ENCODE results near the gene MAP4K4.

The MAP4K4 gene

GRCh38 chr2:101844055-101844635, 146.6 kb downstream of the MAP4K4 start:
- DNase-seq: no peak

DNA sequence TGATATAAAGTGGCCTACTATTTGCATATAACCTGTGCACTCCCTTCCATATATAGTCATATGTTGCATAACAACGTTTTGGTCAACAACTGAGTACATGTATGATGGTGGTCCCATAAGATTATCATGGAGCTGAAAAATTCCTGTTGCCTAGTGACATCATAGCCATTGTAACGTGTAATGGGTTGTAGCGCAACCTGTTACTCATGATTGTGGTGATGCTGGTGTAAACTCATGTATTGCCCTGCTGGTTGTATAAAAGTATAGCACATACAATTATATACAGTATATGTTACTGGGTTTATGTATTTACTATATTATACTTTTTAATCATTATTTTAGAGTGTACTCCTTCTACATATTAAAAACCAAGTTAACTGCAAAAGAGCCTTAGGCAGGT, 149.5 kb downstream of the MAP4K4 start:
- DNase-seq: no peak

- no peak for DNase-seq
Measured at GRCh38 chr2:101847661-101848339, 150.3 kb downstream of the MAP4K4 start.

DNA sequence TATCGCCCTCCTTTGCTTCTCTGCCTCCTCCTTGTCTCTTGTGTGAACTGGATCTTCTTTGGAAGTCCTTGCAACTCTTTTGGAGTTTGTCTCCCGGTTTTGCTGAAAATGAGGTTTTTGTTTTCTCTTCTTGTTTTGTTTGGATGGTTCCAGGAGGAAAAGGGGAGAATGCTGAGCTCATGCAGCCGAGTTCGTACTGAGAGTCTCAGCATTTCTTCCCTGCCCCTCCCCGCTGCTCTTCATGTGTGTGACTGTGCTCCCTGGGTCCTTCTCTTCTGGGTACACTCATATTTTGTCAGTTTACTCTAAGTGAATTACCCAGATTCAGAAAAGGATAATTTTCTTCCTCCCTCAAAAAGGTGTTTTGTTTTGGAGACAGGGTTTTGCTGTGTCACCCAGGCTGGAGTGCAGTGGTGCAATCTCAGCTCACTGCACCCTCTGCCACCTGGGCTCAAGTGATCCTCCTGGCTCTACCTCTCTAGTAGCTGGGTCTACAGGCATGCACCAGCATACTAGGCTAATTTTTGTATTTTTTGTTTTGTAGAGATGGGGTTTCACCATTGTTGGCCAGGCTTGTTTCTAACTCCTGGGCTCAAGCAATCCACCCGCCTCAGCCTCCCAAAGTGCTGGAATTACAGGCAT, 151.4 kb downstream of the MAP4K4 start:
- no peak for DNase-seq

DNA sequence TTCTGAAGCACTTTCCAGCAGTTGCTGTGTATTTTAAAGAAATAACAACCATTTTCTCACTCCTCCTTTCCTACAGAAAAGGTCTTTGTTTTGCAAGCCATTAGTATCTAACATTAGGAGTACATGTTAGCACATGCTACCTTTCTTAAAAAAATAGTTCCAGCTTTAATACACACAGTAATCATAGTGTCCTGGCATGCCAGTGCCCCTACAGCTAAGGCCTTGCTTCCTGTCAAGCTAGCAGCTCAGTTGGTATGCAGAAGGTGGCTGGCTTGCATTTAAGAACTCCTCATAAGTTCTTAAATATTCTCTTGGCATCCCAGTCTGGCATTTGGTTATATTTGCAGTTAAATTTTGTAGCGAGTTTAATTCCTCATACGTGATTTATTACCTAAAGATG, 152.9 kb downstream of the MAP4K4 start:
- DNase-seq: no peak

- no peak for DNase-seq
Measured at GRCh38 chr2:101850991-101851390, 153.5 kb downstream of the MAP4K4 start.

GRCh38 chr2:101852824-101853223, 155.3 kb downstream of the MAP4K4 start:
- DNase-seq: no peak

DNA sequence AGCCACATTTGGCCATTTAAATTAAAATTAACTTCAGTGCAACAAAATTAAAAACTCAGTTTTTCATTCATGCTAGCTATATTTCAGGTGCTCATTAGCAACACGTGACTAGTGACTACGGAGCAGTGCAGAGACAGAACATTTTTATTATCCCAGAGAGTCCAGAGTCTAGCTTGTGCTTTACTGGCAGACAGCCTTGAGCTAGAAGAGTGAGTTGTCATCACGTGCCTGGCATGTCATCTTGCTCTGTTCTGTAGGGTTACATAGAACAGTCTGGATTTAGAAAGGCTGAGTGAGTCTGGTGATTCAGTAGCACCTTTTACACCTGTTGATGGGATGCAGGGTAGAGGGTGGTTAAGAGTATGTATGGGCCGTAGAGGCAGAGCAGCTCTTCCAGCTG, 157.4 kb downstream of the MAP4K4 start:
- DNase-seq: no peak

- no peak for DNase-seq
Measured at GRCh38 chr2:101855776-101856175, 158.3 kb downstream of the MAP4K4 start.

- no peak for DNase-seq
Measured at GRCh38 chr2:101858246-101858645, 160.7 kb downstream of the MAP4K4 start.

GRCh38 chr2:101858910-101859309, 161.4 kb downstream of the MAP4K4 start:
- no peak for DNase-seq

DNA sequence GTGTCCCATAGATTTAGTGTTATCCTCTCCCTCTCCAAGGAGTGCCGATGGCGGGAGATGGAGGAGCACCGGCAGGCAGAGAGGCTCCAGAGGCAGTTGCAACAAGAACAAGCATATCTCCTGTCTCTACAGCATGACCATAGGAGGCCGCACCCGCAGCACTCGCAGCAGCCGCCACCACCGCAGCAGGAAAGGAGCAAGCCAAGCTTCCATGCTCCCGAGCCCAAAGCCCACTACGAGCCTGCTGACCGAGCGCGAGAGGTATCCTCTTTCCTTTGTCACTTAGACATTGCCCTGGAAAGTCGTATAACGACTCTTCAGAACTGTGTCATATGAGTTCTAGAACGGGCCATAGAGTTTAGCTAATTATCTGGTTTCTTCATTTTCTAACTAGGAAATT, 162.1 kb downstream of the MAP4K4 start:
- DNase-seq: no peak

DNA sequence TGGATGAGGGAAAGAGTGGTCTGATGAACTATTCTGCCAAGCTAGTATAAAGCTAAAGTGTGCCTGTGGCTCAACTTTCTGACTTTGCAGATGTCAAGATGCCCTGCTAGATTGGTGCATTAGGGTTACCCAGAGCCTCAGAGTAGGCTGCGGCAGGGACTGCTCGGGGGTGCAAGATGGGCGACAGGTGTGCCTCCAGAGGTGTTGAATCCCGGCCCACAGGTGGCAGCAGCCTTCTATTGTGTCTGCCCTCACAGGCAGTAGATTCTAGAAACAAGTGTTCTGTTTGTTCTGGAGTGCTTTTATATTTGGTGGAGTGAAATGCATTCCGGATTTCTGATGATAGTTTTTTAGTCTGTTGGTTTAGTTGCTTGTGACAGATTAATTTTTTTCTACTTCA, 162.7 kb downstream of the MAP4K4 start:
- no peak for DNase-seq

DNA sequence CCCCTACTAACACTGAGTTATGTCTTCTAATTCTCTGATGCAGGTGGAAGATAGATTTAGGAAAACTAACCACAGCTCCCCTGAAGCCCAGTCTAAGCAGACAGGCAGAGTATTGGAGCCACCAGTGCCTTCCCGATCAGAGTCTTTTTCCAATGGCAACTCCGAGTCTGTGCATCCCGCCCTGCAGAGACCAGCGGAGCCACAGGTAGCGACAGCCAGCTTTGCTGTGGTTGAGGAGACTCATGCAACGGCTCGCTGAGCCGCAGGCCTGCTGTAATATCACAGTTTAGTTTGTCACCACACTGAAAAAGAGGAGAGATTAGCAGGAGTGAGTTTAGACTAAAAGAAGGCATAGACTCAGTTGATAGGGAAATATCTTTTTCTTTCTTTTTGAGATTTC, 163.3 kb downstream of the MAP4K4 start:
- no peak for DNase-seq

DNA sequence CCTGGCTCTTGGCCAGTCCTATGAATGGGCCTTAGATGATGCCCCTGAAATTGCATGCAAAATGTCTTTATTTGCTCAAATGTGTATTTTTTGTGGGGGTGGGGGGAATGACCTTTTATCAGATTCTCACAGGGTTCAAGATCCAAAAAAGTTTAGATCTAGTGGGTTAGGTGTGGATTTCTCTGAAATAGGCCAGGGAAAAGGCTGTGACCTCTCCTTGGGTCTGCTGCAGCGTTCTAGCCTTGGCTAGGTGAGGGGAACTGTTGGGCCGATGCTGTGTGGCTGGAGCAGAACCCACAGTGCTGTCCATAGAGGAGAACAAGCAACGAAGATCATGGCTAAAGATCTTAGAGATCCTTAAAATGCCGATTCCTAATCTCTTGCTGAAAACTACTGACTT, 163.9 kb downstream of the MAP4K4 start:
- DNase-seq: no peak

DNA sequence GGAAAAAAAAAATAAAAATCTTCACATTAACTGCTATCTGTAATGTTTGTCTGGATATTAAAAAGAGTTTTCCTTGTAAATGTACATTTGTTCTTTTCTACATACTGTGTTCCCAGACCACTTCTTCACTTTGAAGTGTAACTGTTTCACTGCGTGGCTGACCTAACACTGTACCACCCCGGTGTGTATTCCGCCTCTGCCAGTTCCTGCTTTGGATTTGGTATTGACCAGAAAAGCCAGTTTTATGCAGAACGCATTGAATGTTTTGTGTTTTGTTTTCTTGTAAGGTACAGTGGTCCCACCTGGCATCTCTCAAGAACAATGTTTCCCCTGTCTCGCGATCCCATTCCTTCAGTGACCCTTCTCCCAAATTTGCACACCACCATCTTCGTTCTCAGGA, 166.0 kb downstream of the MAP4K4 start:
- DNase-seq: no peak

DNA sequence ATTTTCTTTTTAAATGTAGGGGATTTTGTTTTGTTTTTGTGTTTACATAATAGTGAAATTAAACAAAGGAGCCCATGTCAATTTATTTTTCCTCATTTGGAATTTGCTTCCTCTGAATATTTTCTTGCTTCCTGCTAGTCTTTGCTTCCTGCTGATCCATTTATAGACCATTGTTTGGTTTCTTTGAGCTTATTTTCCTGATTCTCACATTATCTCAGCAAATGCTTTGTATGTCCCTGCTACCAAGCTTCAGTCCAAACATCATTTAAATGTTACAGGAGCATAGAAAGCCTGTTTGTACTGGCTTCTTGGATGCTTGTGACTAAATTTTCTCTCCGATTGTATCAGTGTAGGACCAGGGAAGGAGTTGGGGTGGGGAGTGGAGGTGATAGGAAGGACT, 166.9 kb downstream of the MAP4K4 start:
- no peak for DNase-seq

- DNase-seq: no peak
Measured at GRCh38 chr2:101868525-101868924, 171.0 kb downstream of the MAP4K4 start.

GRCh38 chr2:101869527-101869926, 172.0 kb downstream of the MAP4K4 start:
- no peak for DNase-seq

- DNase-seq: no peak
Measured at GRCh38 chr2:101870444-101870843, 172.9 kb downstream of the MAP4K4 start.

DNA sequence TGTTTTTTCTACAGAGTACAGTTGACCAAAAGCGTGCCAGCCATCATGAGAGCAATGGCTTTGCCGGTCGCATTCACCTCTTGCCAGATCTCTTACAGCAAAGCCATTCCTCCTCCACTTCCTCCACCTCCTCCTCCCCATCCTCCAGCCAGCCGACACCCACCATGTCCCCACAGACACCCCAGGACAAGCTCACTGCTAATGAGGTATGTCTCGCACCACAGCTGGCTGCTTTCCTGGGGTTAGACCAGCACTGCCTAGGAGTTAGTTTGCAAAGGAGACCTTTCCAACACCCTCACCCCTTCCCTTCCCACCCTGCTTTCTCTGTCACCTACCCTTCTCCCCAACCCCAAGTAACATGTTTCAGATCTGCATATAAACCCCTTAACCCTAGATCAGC, 174.0 kb downstream of the MAP4K4 start:
- DNase-seq: no peak

GRCh38 chr2:101872480-101872879, 175.0 kb downstream of the MAP4K4 start:
- DNase-seq: no peak

GRCh38 chr2:101873543-101873942, 176.0 kb downstream of the MAP4K4 start:
- DNase-seq: no peak

DNA sequence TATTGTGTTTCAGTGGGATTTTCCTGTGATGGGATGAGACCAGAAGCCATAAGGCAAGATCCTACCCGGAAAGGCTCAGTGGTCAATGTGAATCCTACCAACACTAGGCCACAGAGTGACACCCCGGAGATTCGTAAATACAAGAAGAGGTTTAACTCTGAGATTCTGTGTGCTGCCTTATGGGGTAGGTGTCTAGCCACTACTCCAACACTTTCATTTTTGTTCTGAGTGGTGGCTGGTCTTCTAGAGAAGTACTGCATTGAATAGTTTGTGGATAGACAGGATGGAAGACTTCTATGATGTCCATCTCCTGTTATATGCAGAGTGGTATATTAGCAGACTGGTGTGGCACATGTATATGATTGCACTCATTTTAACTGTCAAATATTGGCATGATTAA, 176.6 kb downstream of the MAP4K4 start:
- DNase-seq: no peak

DNA sequence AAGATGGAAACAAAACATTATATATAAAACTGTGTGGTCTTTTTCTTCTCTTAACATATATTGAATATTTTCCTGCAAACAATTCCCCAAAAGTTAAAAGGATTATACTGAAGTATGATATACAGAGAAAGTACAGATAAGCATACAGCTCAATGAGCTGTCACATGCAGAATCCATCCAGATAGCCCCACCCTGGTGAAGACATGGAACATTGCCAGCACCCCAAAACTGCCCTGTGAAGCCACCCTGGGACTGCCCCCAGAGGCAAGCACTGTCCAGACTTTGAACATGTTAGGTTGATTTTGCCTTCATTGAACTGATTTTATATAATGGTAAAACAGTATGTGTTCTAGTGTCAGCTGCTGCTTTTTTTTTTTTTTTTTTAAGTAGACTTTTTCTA, 182.0 kb downstream of the MAP4K4 start:
- DNase-seq: no peak
